ENCODE data around the gene RAB17.

- TF ChIP-seq CTCF (IDR thresholded peaks at IDR 0.05; ENCODE audit: low read depth, low read length) (no peak), MAX (IDR thresholded peaks at IDR 0.05; ENCODE audit: low read depth, low read length) (no peak), POLR2A (IDR thresholded peaks at IDR 0.05; ENCODE audit: extremely low read depth, insufficient read length) (no peak)
Observed at GRCh38 chr2:237536617-237537016, 53.9 kb downstream of the RAB17 start.
